Natural killer cell (primary cell): Measurements from ENCODE around the gene SLAMF9. TPM values are rescaled to one million over a fixed set of nuclear protein-coding genes. Genes with fewer than 3 reads are reported as not detected.

Experiments
- ATAC-seq, 3 donors: fragments of 150-1000 bp in 2 of 3; fragments of 200-7000 bp in 1 of 3; cut with Tn5 transposase; 1 replicate in 1 of 3; 2 replicates in 2 of 3; pipeline ENCODE4 v1.10.0; 2021; ENCODE audit warnings: mild to moderate bottlenecking in 2 of 3, moderate library complexity in 2 of 3
- DNase-seq, 2 donors: peaks; one replicate each; pipeline versions ENCODE4 v3.0.0 to v3.0.0-alpha.2; 2013 to 2021; ENCODE audit warnings: mixed read lengths in 1 of 2
- H3K27ac ChIP-seq: one replicate; pipeline ENCODE4 v1.5.1; 2013; ENCODE audit warnings: mild to moderate bottlenecking, low read length
- H3K27me3 ChIP-seq: one replicate; pipeline ENCODE4 v1.6.1; 2013; ENCODE audit warnings: low read length; ENCODE audit not compliant: control insufficient read depth, insufficient read depth
- H3K36me3 ChIP-seq: one replicate; pipeline ENCODE4 v1.6.1; 2013; ENCODE audit warnings: low read length; ENCODE audit not compliant: control insufficient read depth, insufficient read depth
- H3K4me1 ChIP-seq: one replicate; pipeline ENCODE4 v1.6.1; 2013; ENCODE audit warnings: low read length; ENCODE audit not compliant: control insufficient read depth, insufficient read depth
- H3K4me3 ChIP-seq: one replicate; pipeline ENCODE4 v1.5.1; 2013; ENCODE audit warnings: low read length
- H3K9me3 ChIP-seq: one replicate; pipeline ENCODE4 v1.6.1; 2013; ENCODE audit warnings: low read length; ENCODE audit not compliant: control insufficient read depth, insufficient read depth
- H3K27ac Mint-ChIP-seq, 2 donors: one replicate each; pipeline ENCODE4 v1.8.0; 2022; ENCODE audit warnings: mild to moderate bottlenecking in 2 of 2, mixed read lengths in 2 of 2, moderate library complexity in 1 of 2
- H3K27me3 Mint-ChIP-seq, 2 donors: one replicate each; pipeline ENCODE4 v1.8.0; 2022; ENCODE audit warnings: low read depth in 2 of 2, mixed read lengths in 2 of 2
- H3K36me3 Mint-ChIP-seq: one replicate; pipeline ENCODE4 v1.8.0; 2022; ENCODE audit warnings: mixed read lengths
- H3K4me1 Mint-ChIP-seq, 2 donors: one replicate each; pipeline ENCODE4 v1.8.0; 2022; ENCODE audit warnings: mixed read lengths in 2 of 2
- H3K4me3 Mint-ChIP-seq: one replicate; pipeline ENCODE4 v1.8.0; 2022; ENCODE audit warnings: mild to moderate bottlenecking, moderate library complexity, mixed read lengths
- H3K9me3 Mint-ChIP-seq, 2 donors: one replicate each; pipeline ENCODE4 v1.8.0; 2022; ENCODE audit warnings: mixed read lengths in 2 of 2
- WGBS: methylation state at CpG from one replicate; pipeline ENCODE4 v1.1.7; 2013; ENCODE audit warnings: missing lambda C conversion rate; ENCODE audit not compliant: insufficient coverage; 5-methylcytosine and 5-hydroxymethylcytosine counted together
- intact Hi-C: fragments of 100-400 bp; cut with micrococcal nuclease; formaldehyde crosslinking; loops from one replicate; pipeline ENCODE4 v1.14.2; 2022
- total RNA-seq, 4 donors: library from RNA; stranded (reverse); fragments of 120-200 nt in 1 of 4; gene quantifications; one replicate each; pipeline versions ENCODE4 v1.2.3 to v1.2.4, GENCODE V29; 2013 to 2022
- TF ChIP-seq, protein P1 (sequence below): fragments of 200-600 bp; IDR thresholded peaks from one replicate; pipeline ENCODE4 v1.8.0; 2022; ENCODE audit warnings: antibody characterized with exemption

Gene SLAMF9
- total RNA-seq, 3 donors from 2014 or later (not counting 1 experiment from before 2014, with no cell fraction given), result not detected

DNA sequence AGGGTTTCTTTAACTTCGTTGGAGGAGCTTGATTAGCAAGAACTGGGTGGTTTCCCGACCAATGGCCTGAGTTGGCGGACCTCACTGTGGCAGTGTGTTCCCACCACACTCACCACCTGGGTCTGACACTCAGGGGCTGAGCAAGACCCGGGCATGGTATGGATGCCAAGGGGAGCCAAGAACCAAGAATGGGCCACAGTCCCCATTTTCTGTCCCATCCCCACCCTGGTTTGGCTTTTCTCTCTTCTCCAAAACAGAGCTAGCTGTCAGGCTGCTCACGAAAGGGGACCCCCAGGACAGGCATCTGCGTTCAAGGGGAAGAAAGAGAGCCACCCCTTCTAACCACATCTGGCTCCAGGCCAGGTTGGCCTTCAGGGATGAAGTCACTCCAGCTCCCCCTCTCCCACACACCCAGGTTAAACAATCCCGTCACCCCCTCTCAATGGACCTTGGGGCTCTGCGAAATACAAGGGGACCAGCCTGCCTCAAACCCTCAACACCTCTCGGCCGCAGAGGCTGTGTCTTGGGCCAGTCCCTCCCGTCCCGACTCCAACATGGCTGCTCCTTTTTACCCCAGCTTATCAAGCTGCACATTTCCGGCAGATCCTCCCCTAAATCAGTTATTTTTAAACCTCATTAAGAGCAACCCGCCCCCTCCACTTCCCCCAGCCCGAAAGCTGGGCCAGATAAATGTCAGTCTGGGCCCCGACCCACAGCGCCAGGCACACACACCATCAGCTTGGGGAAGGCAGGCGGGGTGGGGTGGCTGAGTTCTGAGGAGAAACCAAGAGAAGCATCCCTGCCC lies 32.1 kb downstream of the SLAMF9 start:
- intact Hi-C loops, result loop anchor here (5.0 kb wide), 1 partner anchor 340 kb away; the partner anchor contains the start of gene DCAF8
- Histone ChIP-seq H3K9me3 (no peaks in the 10 kb centered on the region), H3K4me3 (peak overlapping the region; percentile 97), H3K27ac (peak overlapping the region; percentile 98), H3K36me3 (peaks cover 37% of the 10 kb centered on the region), H3K27me3 (no peaks in the 10 kb centered on the region), H3K4me1 (peaks cover 61% of the 10 kb centered on the region)
- Mint-ChIP-seq H3K4me3 (peak overlapping the region; percentile 94), H3K4me1 (peaks cover 75 to 91% of the 10 kb centered on the region in 2 donors), H3K9me3 (no peaks in the 10 kb centered on the region), H3K27ac (peak overlapping the region; percentile 93 to 98), H3K27me3 (peaks cover 0 to 2% of the 10 kb centered on the region in 2 donors), H3K36me3 (peaks cover 9% of the 10 kb centered on the region)
- TF ChIP-seq, protein P1, sequence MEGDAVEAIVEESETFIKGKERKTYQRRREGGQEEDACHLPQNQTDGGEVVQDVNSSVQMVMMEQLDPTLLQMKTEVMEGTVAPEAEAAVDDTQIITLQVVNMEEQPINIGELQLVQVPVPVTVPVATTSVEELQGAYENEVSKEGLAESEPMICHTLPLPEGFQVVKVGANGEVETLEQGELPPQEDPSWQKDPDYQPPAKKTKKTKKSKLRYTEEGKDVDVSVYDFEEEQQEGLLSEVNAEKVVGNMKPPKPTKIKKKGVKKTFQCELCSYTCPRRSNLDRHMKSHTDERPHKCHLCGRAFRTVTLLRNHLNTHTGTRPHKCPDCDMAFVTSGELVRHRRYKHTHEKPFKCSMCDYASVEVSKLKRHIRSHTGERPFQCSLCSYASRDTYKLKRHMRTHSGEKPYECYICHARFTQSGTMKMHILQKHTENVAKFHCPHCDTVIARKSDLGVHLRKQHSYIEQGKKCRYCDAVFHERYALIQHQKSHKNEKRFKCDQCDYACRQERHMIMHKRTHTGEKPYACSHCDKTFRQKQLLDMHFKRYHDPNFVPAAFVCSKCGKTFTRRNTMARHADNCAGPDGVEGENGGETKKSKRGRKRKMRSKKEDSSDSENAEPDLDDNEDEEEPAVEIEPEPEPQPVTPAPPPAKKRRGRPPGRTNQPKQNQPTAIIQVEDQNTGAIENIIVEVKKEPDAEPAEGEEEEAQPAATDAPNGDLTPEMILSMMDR, result no peak
- ATAC-seq (no peak), DNase-seq (peak; percentile 52 to 66)
- WGBS, result 16% methylated on average over 15 of the region's 18 CpGs

DNA sequence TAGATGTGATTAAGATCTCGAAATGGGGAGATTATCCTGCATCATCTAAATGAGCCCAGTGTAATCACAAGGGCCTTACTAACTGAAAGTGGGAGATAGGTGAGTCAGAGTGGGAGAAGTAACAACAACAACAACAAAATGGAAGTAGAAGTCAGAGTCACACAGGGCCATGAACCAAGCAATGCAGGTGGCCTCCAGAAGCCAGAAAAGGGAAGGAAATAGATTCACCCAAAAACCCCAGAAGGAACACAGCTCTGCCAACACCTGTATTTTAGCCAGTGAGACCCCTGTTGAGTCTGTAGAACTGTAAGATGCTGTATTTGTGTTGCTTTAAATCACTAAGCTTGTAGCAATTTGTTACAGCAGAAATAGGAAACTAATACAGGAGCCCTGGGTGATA lies 32.8 kb downstream of the SLAMF9 start:
- intact Hi-C loops, result loop anchor here (5.0 kb wide), 1 partner anchor 341 kb away; the partner anchor contains the start of gene DCAF8
- Mint-ChIP-seq H3K27me3 (peaks cover 0 to 2% of the 10 kb centered on the region in 2 donors), H3K36me3 (peaks cover 9% of the 10 kb centered on the region), H3K4me1 (peaks cover 72 to 87% of the 10 kb centered on the region in 2 donors), H3K9me3 (no peaks in the 10 kb centered on the region), H3K27ac (peak overlapping the region; percentile 93 to 98), H3K4me3 (peak overlapping the region; percentile 94)
- TF ChIP-seq, protein P1, result no peak
- no peaks in the 10 kb centered on the region for H3K9me3 ChIP-seq
- DNase-seq (peak in 1 of 2 donors; percentile 53), ATAC-seq (no peak)
- peak overlapping the region; percentile 98 for H3K27ac ChIP-seq
- no peaks in the 10 kb centered on the region for H3K27me3 ChIP-seq
- peaks cover 60% of the 10 kb centered on the region for H3K4me1 ChIP-seq
- H3K4me3 ChIP-seq, result no peak overlapping the region
- H3K36me3 ChIP-seq, result peaks cover 43% of the 10 kb centered on the region
- 89% methylated on average over 1 of the region's 1 CpG for WGBS

DNA sequence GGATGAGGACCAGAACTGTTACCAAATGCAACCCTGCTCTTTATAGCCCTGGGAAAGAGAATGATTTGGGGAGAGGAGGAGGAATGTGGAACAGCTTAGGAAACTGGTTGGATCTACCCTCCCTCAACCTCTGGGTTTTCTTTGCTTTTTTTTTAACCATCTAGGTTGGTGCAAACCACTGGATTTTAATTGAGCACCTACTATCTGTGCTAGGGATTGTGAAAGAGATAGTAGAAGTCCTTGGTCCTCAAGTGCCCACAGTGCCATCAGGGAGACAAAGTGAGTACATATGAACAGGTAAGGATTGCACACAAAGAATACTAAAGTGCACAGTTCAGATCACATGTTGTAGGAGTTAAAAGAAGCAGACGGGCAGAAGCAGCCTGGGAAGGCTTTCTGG lies 33.4 kb downstream of the SLAMF9 start:
- H3K27me3 Mint-ChIP-seq, result peaks cover 0 to 2% of the 10 kb centered on the region in 2 donors
- intact Hi-C loops, result loop anchor here (5.0 kb wide), 1 partner anchor 342 kb away; the partner anchor contains the start of gene DCAF8
- Histone ChIP-seq H3K9me3 (no peaks in the 10 kb centered on the region), H3K4me1 (peaks cover 54% of the 10 kb centered on the region), H3K27me3 (no peaks in the 10 kb centered on the region), H3K4me3 (no peak overlapping the region), H3K36me3 (peaks cover 45% of the 10 kb centered on the region), H3K27ac (peak overlapping the region; percentile 98)
- DNase-seq (no peak), ATAC-seq (no peak)
- H3K9me3 Mint-ChIP-seq, result no peaks in the 10 kb centered on the region
- H3K4me1 Mint-ChIP-seq, result peaks cover 66 to 87% of the 10 kb centered on the region in 2 donors
- H3K4me3 Mint-ChIP-seq, result peak overlapping the region; percentile 94
- 77% methylated on average over 1 of the region's 1 CpG for WGBS
- H3K27ac Mint-ChIP-seq, result peak overlapping the region; percentile 93 to 98
- TF ChIP-seq, protein P1, result no peak
- H3K36me3 Mint-ChIP-seq, result peaks cover 9% of the 10 kb centered on the region
